Caco-2 (cell line): ENCODE results near the gene SPAG17. TPM values are rescaled to one million over a fixed set of nuclear protein-coding genes. Genes with fewer than 3 reads are reported as not detected.
"Not testable (repeated sequence)": the region's sequence is repeated elsewhere in the genome, so short reads cannot be mapped to it uniquely, and the experiment has no call there.

Source experiments
- BruUV-seq: library from RNA; stranded (reverse); fragments of 400-500 nt; replicated peaks from 2 replicates; lab custom pipeline; 2021; lab: Mats Ljungman, UMichigan
- CTCF ChIA-PET: fragments of 300-600 bp; sonication (Branson Sonifier 250); formaldehyde crosslinking; loops from one replicate; lab custom pipeline; 2022; ENCODE audit warnings: antibody characterized with exemption; lab: Charles Lee
- POLR2A ChIA-PET: fragments of 300-600 bp; sonication (Branson Sonifier 250); formaldehyde crosslinking; loops from one replicate; lab custom pipeline; 2022; ENCODE audit warnings: antibody characterized with exemption; lab: Charles Lee
- DNase-seq, 2 experiments: peaks; one replicate each; pipeline versions ENCODE4 v3.0.0 to v3.0.0-alpha.2; 2020 to 2022
- H3K27me3 ChIP-seq: replicated peaks from 2 replicates; pipeline ENCODE4 v1.6.0; 2011; ENCODE audit warnings: low read length; ENCODE audit not compliant: control insufficient read depth, insufficient read depth
- H3K36me3 ChIP-seq: 2 replicates; pipeline ENCODE4 v1.5.1; 2011; ENCODE audit warnings: low read length; ENCODE audit not compliant: control insufficient read depth, insufficient read depth
- H3K4me1 ChIP-seq: fragments of 250-450 bp; sonication (Bioruptor Pico); 2 replicates; pipeline ENCODE4 v1.5.1; 2020; ENCODE audit warnings: mild to moderate bottlenecking
- H3K4me3 ChIP-seq: 2 replicates; pipeline ENCODE4 v1.5.1; 2011; ENCODE audit warnings: low read depth, mild to moderate bottlenecking, control low read depth, low read length
- H3K9me3 ChIP-seq: fragments of 250-450 bp; sonication (Bioruptor Pico); 2 replicates; pipeline ENCODE4 v1.5.1; 2020; ENCODE audit warnings: mild to moderate bottlenecking, moderate library complexity
- H3K27ac Mint-ChIP-seq: one replicate; pipeline ENCODE4 v1.8.0; 2022; ENCODE audit warnings: mixed read lengths; ENCODE audit not compliant: unreplicated experiment
- H3K27me3 Mint-ChIP-seq: one replicate; pipeline ENCODE4 v1.8.0; 2022; ENCODE audit warnings: mixed read lengths; ENCODE audit not compliant: insufficient read depth, unreplicated experiment
- H3K36me3 Mint-ChIP-seq: one replicate; pipeline ENCODE4 v1.8.0; 2022; ENCODE audit warnings: mild to moderate bottlenecking, mixed read lengths; ENCODE audit not compliant: insufficient read depth, unreplicated experiment
- H3K4me1 Mint-ChIP-seq: one replicate; pipeline ENCODE4 v1.8.0; 2022; ENCODE audit warnings: low read depth, mixed read lengths; ENCODE audit not compliant: unreplicated experiment
- H3K4me3 Mint-ChIP-seq: one replicate; pipeline ENCODE4 v1.8.0; 2022; ENCODE audit warnings: mild to moderate bottlenecking, moderate library complexity, mixed read lengths; ENCODE audit not compliant: unreplicated experiment
- H3K9me3 Mint-ChIP-seq: one replicate; pipeline ENCODE4 v1.8.0; 2022; ENCODE audit warnings: mixed read lengths; ENCODE audit not compliant: unreplicated experiment
- CTCF ChIP-seq, 2 experiments: fragments of 200-600 bp in 1 of 2; IDR thresholded peaks; 1 replicate in 1 of 2; 2 replicates in 1 of 2; pipeline versions ENCODE4 v1.5.1 to v1.8.0; 2011 to 2022; ENCODE audit warnings: antibody characterized with exemption in 1 of 2, control low read depth in 1 of 2, inconsistent platforms in 1 of 2, low read depth in 1 of 2, low read length in 1 of 2, mild to moderate bottlenecking in 1 of 2, moderate library complexity in 1 of 2; ENCODE audit not compliant: insufficient read depth in 1 of 2, severe bottlenecking in 1 of 2, unreplicated experiment in 1 of 2
- intact Hi-C: fragments of 100-400 bp; cut with micrococcal nuclease; formaldehyde crosslinking; loops from one replicate; pipeline ENCODE4 v1.10.0; 2022; ENCODE audit not compliant: unreplicated experiment
- total RNA-seq: library from RNA; stranded (reverse); gene quantifications from 2 replicates; pipeline ENCODE4 v1.2.3, GENCODE V29; 2022

SPAG17 gene
- total RNA-seq, 1 experiment from 2014 or later = not detected

- ChIA-PET CTCF (interaction anchor here (0.6 to 1.0 kb wide), 2 partner anchors 33 to 34 kb away, joined by 3 read pairs; no protein-coding TSS in a partner anchor), POLR2A (no interaction called here)
- no peaks in the 10 kb centered on the region for H3K36me3 ChIP-seq
- no peaks in the 10 kb centered on the region for H3K27me3 Mint-ChIP-seq
- TF ChIP-seq CTCF (IDR thresholded peaks at IDR 0.05; ENCODE audit: insufficient read depth in 1 of 2, low read depth in 1 of 2, low read length in 1 of 2, severe bottlenecking in 1 of 2, unreplicated experiment in 1 of 2) = no peak
- peaks cover 6% of the 10 kb centered on the region for H3K36me3 Mint-ChIP-seq
- H3K9me3 ChIP-seq = no peaks in the 10 kb centered on the region
- no TSS peak for BruUV-seq
- intact Hi-C loops = no loop called here
- H3K9me3 Mint-ChIP-seq = no peaks in the 10 kb centered on the region
- no peaks in the 10 kb centered on the region for H3K27me3 ChIP-seq
- H3K4me3 ChIP-seq = peak within 1 kb of the TSS; percentile 70
- peak; percentile 92 to 95 for DNase-seq
- peak within 1 kb of the TSS; percentile 98 for H3K27ac Mint-ChIP-seq
- peak within 1 kb of the TSS; percentile 97 for H3K4me3 Mint-ChIP-seq
- 0 out of 2 replicates have a peak, but pooled peaks cover 4% of the 10 kb centered on the region for H3K4me1 ChIP-seq
- H3K4me1 Mint-ChIP-seq = peaks cover 10% of the 10 kb centered on the region
These were observed 255.5 kb downstream of the SPAG17 start, which contains the start of the genes GDAP2 and WDR3 for GRCh38 chr1:117929343-117930172. Gene GDAP2, minus strand, starts transcription at chr1:117929621. Its CDS starts 9,264 bp downstream, at chr1:117920357. Gene WDR3, plus strand, starts transcription at chr1:117929739. Its CDS starts 3,581 bp downstream, at chr1:117933320.

- no peaks in the 10 kb centered on the region for H3K27me3 ChIP-seq
- Mint-ChIP-seq H3K36me3 (peaks cover 6% of the 10 kb centered on the region), H3K27ac (peak overlapping the region; percentile 98), H3K4me3 (peak overlapping the region; percentile 97), H3K27me3 (no peaks in the 10 kb centered on the region), H3K9me3 (no peaks in the 10 kb centered on the region), H3K4me1 (peaks cover 10% of the 10 kb centered on the region)
- ChIA-PET POLR2A (no interaction called here), CTCF (interaction anchor here (0.6 to 1.0 kb wide), 2 partner anchors 32 to 34 kb away, joined by 3 read pairs; no protein-coding TSS in a partner anchor)
- H3K4me3 ChIP-seq = peak overlapping the region; percentile 70
- peak; percentile 56 to 58 for DNase-seq
- intact Hi-C loops = no loop called here
- no peaks in the 10 kb centered on the region for H3K36me3 ChIP-seq
- 0 out of 2 replicates have a peak, but pooled peaks cover 4% of the 10 kb centered on the region for H3K4me1 ChIP-seq
- H3K9me3 ChIP-seq = no peaks in the 10 kb centered on the region
- BruUV-seq = no TSS peak
- no peak for TF ChIP-seq CTCF (IDR thresholded peaks at IDR 0.05; ENCODE audit: insufficient read depth in 1 of 2, low read depth in 1 of 2, low read length in 1 of 2, severe bottlenecking in 1 of 2, unreplicated experiment in 1 of 2)
These were observed 256.1 kb downstream of the SPAG17 start for GRCh38 chr1:117928881-117929342.

GRCh38 chr1:117925981-117926380 is 259.0 kb downstream of the SPAG17 start:
- ChIA-PET CTCF (no interaction called here), POLR2A (no interaction called here)
- Histone ChIP-seq H3K4me3 (no peak overlapping the region), H3K4me1 (no peaks in the 10 kb centered on the region), H3K27me3 (no peaks in the 10 kb centered on the region), H3K36me3 (no peaks in the 10 kb centered on the region), H3K9me3 (no peaks in the 10 kb centered on the region)
- Mint-ChIP-seq H3K27ac (no peak overlapping the region), H3K36me3 (peaks cover 6% of the 10 kb centered on the region), H3K4me1 (peaks cover 10% of the 10 kb centered on the region), H3K4me3 (no peak overlapping the region), H3K27me3 (no peaks in the 10 kb centered on the region), H3K9me3 (no peaks in the 10 kb centered on the region)
- no TSS peak for BruUV-seq
- no peak for TF ChIP-seq CTCF (IDR thresholded peaks at IDR 0.05; ENCODE audit: insufficient read depth in 1 of 2, low read depth in 1 of 2, low read length in 1 of 2, severe bottlenecking in 1 of 2, unreplicated experiment in 1 of 2)
- DNase-seq = no peak
- intact Hi-C loops = no loop called here

- intact Hi-C loops, H3K4me1 Mint-ChIP-seq, H3K36me3 ChIP-seq, H3K27me3 Mint-ChIP-seq, H3K9me3 ChIP-seq, H3K4me3 Mint-ChIP-seq, H3K4me3 ChIP-seq, H3K4me1 ChIP-seq, H3K27me3 ChIP-seq, POLR2A ChIA-PET, H3K9me3 Mint-ChIP-seq, H3K27ac Mint-ChIP-seq, H3K36me3 Mint-ChIP-seq, CTCF ChIA-PET, BruUV-seq: not testable (repeated sequence)
- peak; percentile 38 to 46 for DNase-seq
These were observed 262.3 kb downstream of the SPAG17 start for GRCh38 chr1:117922717-117923116.
